Brain microvascular endothelial cell (primary cell): ENCODE data around the gene GPRC5C.

Experiments
- DNase-seq: peaks from one replicate; pipeline ENCODE4 v3.0.0-alpha.2; 2020
- H3K27ac ChIP-seq: fragments of 250-450 bp; sonication (Bioruptor Pico); 2 replicates; pipeline ENCODE4 v1.5.1; 2020; ENCODE audit warnings: mild to moderate bottlenecking, moderate library complexity
- H3K27me3 ChIP-seq: fragments of 250-450 bp; sonication (Bioruptor Pico); replicated peaks from 2 replicates; pipeline ENCODE4 v1.5.1; 2020; ENCODE audit warnings: mild to moderate bottlenecking
- H3K36me3 ChIP-seq: fragments of 250-450 bp; sonication (Bioruptor Pico); replicated peaks from 2 replicates; pipeline ENCODE4 v1.5.1; 2020; ENCODE audit warnings: mild to moderate bottlenecking
- H3K4me3 ChIP-seq: 2 replicates; pipeline ENCODE4 v1.5.1; 2011; ENCODE audit warnings: low read depth, mild to moderate bottlenecking, control low read depth, low read length, moderate library complexity
- in situ Hi-C: cut with HindIII; loops from 2 replicates; pipeline ENCODE4 v1.10.0; 2017; ENCODE audit warnings: low sequenced_read_pairs, low pct_ligation_motif_present
- TF ChIP-seq, protein P1 (sequence below): IDR thresholded peaks from 2 replicates; pipeline ENCODE4 v1.5.1; 2011; ENCODE audit warnings: low read depth, mild to moderate bottlenecking, moderate library complexity, low read length, control low read depth, inconsistent platforms; ENCODE audit errors: missing control alignments

GPRC5C gene

DNA sequence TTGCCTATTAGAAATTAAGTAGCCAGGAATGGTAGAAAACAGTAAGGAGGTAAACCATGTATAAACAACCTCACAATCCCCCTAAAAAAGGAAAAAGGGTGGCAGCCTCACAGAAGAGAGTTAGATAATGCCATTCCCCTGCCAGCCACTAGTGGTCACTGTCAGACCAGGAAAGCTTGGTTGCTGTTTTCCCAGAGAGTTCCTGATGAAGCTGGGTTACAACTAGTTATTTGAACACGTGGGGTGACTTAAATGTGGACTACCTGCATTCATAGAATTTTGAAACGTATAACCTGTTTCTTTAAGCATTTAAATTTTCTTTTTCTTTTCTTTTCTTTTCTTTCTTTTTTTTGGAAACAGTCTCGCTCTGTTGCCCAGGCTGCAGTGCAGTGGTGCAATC, 5.8 kb downstream of the GPRC5C start:
- H3K4me3 ChIP-seq: no peak overlapping the region
- H3K36me3 ChIP-seq: no peaks in the 10 kb centered on the region
- TF ChIP-seq, protein P1, sequence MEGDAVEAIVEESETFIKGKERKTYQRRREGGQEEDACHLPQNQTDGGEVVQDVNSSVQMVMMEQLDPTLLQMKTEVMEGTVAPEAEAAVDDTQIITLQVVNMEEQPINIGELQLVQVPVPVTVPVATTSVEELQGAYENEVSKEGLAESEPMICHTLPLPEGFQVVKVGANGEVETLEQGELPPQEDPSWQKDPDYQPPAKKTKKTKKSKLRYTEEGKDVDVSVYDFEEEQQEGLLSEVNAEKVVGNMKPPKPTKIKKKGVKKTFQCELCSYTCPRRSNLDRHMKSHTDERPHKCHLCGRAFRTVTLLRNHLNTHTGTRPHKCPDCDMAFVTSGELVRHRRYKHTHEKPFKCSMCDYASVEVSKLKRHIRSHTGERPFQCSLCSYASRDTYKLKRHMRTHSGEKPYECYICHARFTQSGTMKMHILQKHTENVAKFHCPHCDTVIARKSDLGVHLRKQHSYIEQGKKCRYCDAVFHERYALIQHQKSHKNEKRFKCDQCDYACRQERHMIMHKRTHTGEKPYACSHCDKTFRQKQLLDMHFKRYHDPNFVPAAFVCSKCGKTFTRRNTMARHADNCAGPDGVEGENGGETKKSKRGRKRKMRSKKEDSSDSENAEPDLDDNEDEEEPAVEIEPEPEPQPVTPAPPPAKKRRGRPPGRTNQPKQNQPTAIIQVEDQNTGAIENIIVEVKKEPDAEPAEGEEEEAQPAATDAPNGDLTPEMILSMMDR: peak; percentile 81
- H3K27me3 ChIP-seq: peaks cover 16% of the 10 kb centered on the region
- H3K27ac ChIP-seq: no peak overlapping the region
- in situ Hi-C loops: no loop called here
- no peak for DNase-seq

- H3K4me3 ChIP-seq: no peak overlapping the region
- in situ Hi-C loops: no loop called here
- H3K27ac ChIP-seq: no peak overlapping the region
- TF ChIP-seq, protein P1: no peak
- H3K27me3 ChIP-seq: peaks cover 2% of the 10 kb centered on the region
- no peaks in the 10 kb centered on the region for H3K36me3 ChIP-seq
- DNase-seq: no peak
Observed at GRCh38 chr17:74439691-74440567, 8.0 kb downstream of the GPRC5C start.

- TF ChIP-seq, protein P1: no peak
- Histone ChIP-seq H3K4me3 (no peak overlapping the region), H3K27ac (no peak overlapping the region), H3K36me3 (no peaks in the 10 kb centered on the region), H3K27me3 (peaks cover 2% of the 10 kb centered on the region)
- in situ Hi-C loops: no loop called here
- no peak for DNase-seq
Observed at GRCh38 chr17:74441537-74441936, 9.6 kb downstream of the GPRC5C start.

DNA sequence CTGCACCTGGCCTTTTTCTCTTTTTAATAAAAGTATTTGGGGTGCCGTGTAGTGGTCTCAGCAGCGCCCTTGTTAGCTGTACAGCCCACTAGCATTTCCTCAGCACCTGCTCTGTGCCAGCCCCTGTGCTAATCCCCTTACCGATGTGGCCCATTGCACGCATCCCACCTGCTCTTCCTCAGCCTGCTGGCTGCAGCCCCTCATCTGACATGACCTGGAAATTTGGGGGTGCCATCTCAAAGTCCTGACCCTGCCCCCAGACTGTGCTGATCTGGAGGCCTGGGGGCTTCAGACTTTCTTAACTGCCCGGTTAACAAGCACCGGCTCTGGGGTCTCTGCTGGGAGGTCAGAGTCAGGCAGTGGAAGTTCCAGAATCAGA, 10.4 kb downstream of the GPRC5C start:
- Histone ChIP-seq H3K27me3 (peaks cover 6% of the 10 kb centered on the region), H3K36me3 (no peaks in the 10 kb centered on the region), H3K27ac (no peak overlapping the region), H3K4me3 (no peak overlapping the region)
- TF ChIP-seq, protein P1: no peak
- in situ Hi-C loops: no loop called here
- DNase-seq: no peak

- no peak overlapping the region for H3K4me3 ChIP-seq
- in situ Hi-C loops: no loop called here
- no peak for DNase-seq
- peaks cover 6% of the 10 kb centered on the region for H3K27me3 ChIP-seq
- TF ChIP-seq, protein P1: no peak
- no peak overlapping the region for H3K27ac ChIP-seq
- no peaks in the 10 kb centered on the region for H3K36me3 ChIP-seq
Observed at GRCh38 chr17:74442670-74443515, 11.0 kb downstream of the GPRC5C start.
